Endothelial cell of umbilical vein (primary cell): Measurements from ENCODE around the gene DMPK. TPM values are rescaled to one million over a fixed set of nuclear protein-coding genes. Genes with fewer than 3 reads are reported as not detected.

Experiments
- BruUV-seq: library from RNA; stranded (reverse); fragments of 400-500 nt; replicated peaks from 2 replicates; lab custom pipeline; 2021; lab: Mats Ljungman, UMichigan
- CTCF ChIA-PET: fragments of 300-600, 350-600 bp; sonication (Branson Sonifier 250); formaldehyde crosslinking; loops from one replicate; lab custom pipeline; 2021; ENCODE audit warnings: antibody characterized with exemption, inconsistent platforms; lab: Charles Lee
- POLR2A ChIA-PET: fragments of 300-600, 350-600 bp; sonication (Branson Sonifier 250); formaldehyde crosslinking; loops from one replicate; lab custom pipeline; 2021; ENCODE audit warnings: antibody characterized with exemption, inconsistent platforms; lab: Charles Lee
- DNase-seq: peaks from one replicate; pipeline ENCODE4 v3.0.0-alpha.2; 2011; ENCODE audit warnings: low read depth, low spot score
- FAIRE-seq: peaks from 2 replicates; lab custom pipeline; 2011; peaks lifted over from hg19 to GRCh38; lab: Jason Lieb, UNC
- H2AFZ ChIP-seq: 2 replicates; pipeline ENCODE4 v1.6.0; 2012; ENCODE audit warnings: low read depth, low read length, control low read depth, inconsistent platforms
- H3K27ac ChIP-seq: 2 replicates; pipeline ENCODE4 v1.5.1; 2011; ENCODE audit warnings: low read depth, mild to moderate bottlenecking, control low read depth, low read length, moderate library complexity; ENCODE audit not compliant: insufficient read depth
- H3K27me3 ChIP-seq, 2 experiments: 2 replicates each; pipeline versions ENCODE4 v1.6.0 to v1.6.1; 2011; ENCODE audit warnings: low read length in 2 of 2, mixed read lengths in 1 of 2; ENCODE audit not compliant: control insufficient read depth in 2 of 2, insufficient read depth in 2 of 2
- H3K36me3 ChIP-seq, 2 experiments: 2 replicates in 1 of 2; 3 replicates in 1 of 2; pipeline ENCODE4 v1.5.1; 2011; ENCODE audit warnings: low read length in 2 of 2, mild to moderate bottlenecking in 1 of 2, moderate library complexity in 1 of 2; ENCODE audit not compliant: control insufficient read depth in 2 of 2, insufficient read depth in 2 of 2; ENCODE audit errors: extremely low read depth in 1 of 2
- H3K4me1 ChIP-seq: 3 replicates; pipeline ENCODE4 v1.5.1; 2011; ENCODE audit warnings: mild to moderate bottlenecking, low read length; ENCODE audit not compliant: control insufficient read depth, insufficient read depth; ENCODE audit errors: extremely low read depth
- H3K4me2 ChIP-seq: 2 replicates; pipeline ENCODE4 v1.6.1; 2011; ENCODE audit warnings: low read length, control low read depth, mixed read lengths; ENCODE audit not compliant: insufficient read depth
- H3K4me3 ChIP-seq, 3 experiments: fragments of 200-600 bp in 1 of 3; sonication (generic), shearing (Covaris generic) in 1 of 3; replicated peaks in 1 of 3; 2 replicates each; pipeline ENCODE4 v1.5.1; 2011 to 2016; ENCODE audit warnings: control low read depth in 3 of 3, low read length in 3 of 3, mild to moderate bottlenecking in 2 of 3, inconsistent platforms in 1 of 3, low read depth in 1 of 3, moderate library complexity in 1 of 3; ENCODE audit not compliant: insufficient read depth in 1 of 3
- H3K79me2 ChIP-seq: 2 replicates; pipeline ENCODE4 v1.6.0; 2012; ENCODE audit warnings: low read length, inconsistent platforms; ENCODE audit not compliant: control insufficient read depth, insufficient read depth
- H3K9ac ChIP-seq: replicated peaks from 2 replicates; pipeline ENCODE3; 2011; ENCODE audit warnings: low read length, control low read depth; ENCODE audit not compliant: insufficient read depth; ENCODE audit errors: extremely low read depth
- H3K9me1 ChIP-seq: replicated peaks from 3 replicates; pipeline ENCODE4 v1.6.0; 2011; ENCODE audit warnings: mild to moderate bottlenecking, low read length; ENCODE audit not compliant: control insufficient read depth, insufficient read depth; ENCODE audit errors: extremely low read depth
- H3K9me3 ChIP-seq: replicated peaks from 2 replicates; pipeline ENCODE4 v1.5.1; 2012; ENCODE audit warnings: low read length, inconsistent platforms; ENCODE audit not compliant: control insufficient read depth, insufficient read depth
- H4K20me1 ChIP-seq: replicated peaks from 2 replicates; pipeline ENCODE3; 2011; ENCODE audit warnings: mild to moderate bottlenecking, low read length; ENCODE audit not compliant: control insufficient read depth, insufficient read depth; ENCODE audit errors: extremely low read depth
- CTCF ChIP-seq, 2 donors: IDR thresholded peaks; 1 replicate in 1 of 2; 2 replicates in 1 of 2; pipeline ENCODE4 v1.5.1; 2011; ENCODE audit warnings: low read length in 2 of 2, mild to moderate bottlenecking in 2 of 2, moderate library complexity in 2 of 2, control low read depth in 1 of 2, inconsistent platforms in 1 of 2, low read depth in 1 of 2; ENCODE audit not compliant: insufficient read depth in 1 of 2; ENCODE audit errors: extremely low read depth in 1 of 2
- GATA2 ChIP-seq: IDR thresholded peaks from 2 replicates; pipeline ENCODE4 v1.7.0; 2011; ENCODE audit warnings: low read depth, mild to moderate bottlenecking, moderate library complexity, mixed read lengths, low read length; ENCODE audit not compliant: insufficient read length, insufficient read depth
- JUN ChIP-seq: IDR thresholded peaks from 2 replicates; pipeline ENCODE4 v1.6.1; 2011; ENCODE audit warnings: borderline replicate concordance, low read depth; ENCODE audit not compliant: insufficient read length, insufficient read depth
- MAX ChIP-seq: IDR thresholded peaks from 2 replicates; pipeline ENCODE4 v1.6.1; 2011; ENCODE audit not compliant: insufficient read depth, insufficient read length
- MYC ChIP-seq: IDR thresholded peaks from one replicate; pipeline ENCODE4 v1.6.1; 2011; ENCODE audit warnings: mild to moderate bottlenecking, low read depth, low read length
- POLR2A ChIP-seq: IDR thresholded peaks from 2 replicates; pipeline ENCODE4 v1.6.1; 2012; ENCODE audit warnings: low read depth, mild to moderate bottlenecking, control low read depth, low read length
- POLR2AphosphoS5 ChIP-seq: IDR thresholded peaks from 2 replicates; pipeline ENCODE4 v1.6.1; 2012; ENCODE audit warnings: low read depth, mild to moderate bottlenecking, control low read depth, low read length, moderate library complexity; ENCODE audit not compliant: insufficient read depth
- dilution Hi-C: fragments of 300-500 bp; cut with MboI; formaldehyde crosslinking; loops from one replicate; pipeline ENCODE4 v1.15.0; 2019; ENCODE audit warnings: low sequenced_read_pairs; ENCODE audit not compliant: extremely low pct_ligation_motif_present
- intact Hi-C: fragments of 100-400 bp; cut with micrococcal nuclease; formaldehyde crosslinking; loops from one replicate; pipeline ENCODE4 v1.10.0; 2022
- polyA plus RNA-seq, 4 experiments: library from polyadenylated mRNA; depleted of rRNA in 3 of 4; stranded (reverse) in 3 of 4; unstranded in 1 of 4; fragments of >200 nt; gene quantifications; 2 replicates each; pipeline versions ENCODE4 v1.2.1 to v1.2.3, GENCODE V29; 2011 to 2012; ENCODE audit warnings: missing spikeins in 1 of 4
- total RNA-seq: library from RNA; stranded (reverse); gene quantifications from 2 replicates; pipeline ENCODE4 v1.2.3, GENCODE V29; 2021

The DMPK gene
- total and polyA plus RNA-seq, 2 donors (not counting 3 experiments of a cell fraction or from before 2014, with no cell fraction given) = 36.6 to 73.3 TPM

- peak overlapping the region; percentile 71 for H3K4me2 ChIP-seq
- intact Hi-C loops (loop anchor here (1.0 kb wide), 6 partner anchors 9 to 53 kb away; partner anchors contain the start of gene DMWD), dilution Hi-C loops (no loop called here)
- TF ChIP-seq JUN = no peak
- no peak for TF ChIP-seq GATA2
- no peak for TF ChIP-seq POLR2AphosphoS5
- no peak for TF ChIP-seq MAX
- TF ChIP-seq CTCF (IDR thresholded peaks at IDR 0.05; ENCODE audit: extremely low read depth in 1 of 2, insufficient read depth in 1 of 2, low read depth in 1 of 2, low read length in 2 of 2) = no peak
- TF ChIP-seq POLR2A = no peak
- no peak for TF ChIP-seq MYC
- FAIRE-seq (no peak), DNase-seq (no peak)
- H3K27ac ChIP-seq = no peak overlapping the region
- H3K9me1 ChIP-seq = no peaks in the 10 kb centered on the region
- no peaks in the 10 kb centered on the region for H3K27me3 ChIP-seq
- H3K9me3 ChIP-seq = no peaks in the 10 kb centered on the region
- no peak overlapping the region for H2AFZ ChIP-seq
- H4K20me1 ChIP-seq = no peaks in the 10 kb centered on the region
- peaks cover 2% of the 10 kb centered on the region for H3K79me2 ChIP-seq
- no peak overlapping the region for H3K9ac ChIP-seq
- ChIA-PET POLR2A (interaction anchor here (0.7 to 2.4 kb wide), 9 partner anchors 9 to 652 kb away, joined by 3 to 24 read pairs (median 5); partner anchors contain the start of genes DMWD, FBXO46, QPCTL and SYMPK), CTCF (interaction anchor here (0.7 to 6.7 kb wide), 28 partner anchors 9 to 301 kb away, joined by 3 to 125 read pairs (median 4); partner anchors contain the start of genes DMPK, DMWD, FBXO46 and QPCTL)
- peaks cover 14% of the 10 kb centered on the region for H3K4me1 ChIP-seq
- peak overlapping the region; percentile 13 to 49 (median 45) for H3K4me3 ChIP-seq
- BruUV-seq = TSS peak; percentile 41
- peaks cover 3% of the 10 kb centered on the region in 2 experiments for H3K36me3 ChIP-seq
Observed at GRCh38 chr19:45769821-45770191, 12.5 kb downstream of the DMPK start.
